IPS-15b (cell line): ENCODE measurements around the gene MT1A.
A peak's percentile ranks its signal among the peaks of the same experiment; 100 is the strongest.

Source experiments
- H3K27me3 ChIP-seq: one replicate; pipeline ENCODE4 v1.6.1; 2013; ENCODE audit warnings: low read length; ENCODE audit not compliant: control insufficient read depth, insufficient read depth
- H3K36me3 ChIP-seq: one replicate; pipeline ENCODE4 v1.6.1; 2013; ENCODE audit warnings: low read length; ENCODE audit not compliant: control insufficient read depth, insufficient read depth
- H3K4me1 ChIP-seq: one replicate; pipeline ENCODE4 v1.6.1; 2013; ENCODE audit warnings: mild to moderate bottlenecking, low read length; ENCODE audit not compliant: control insufficient read depth, insufficient read depth
- H3K4me3 ChIP-seq: one replicate; pipeline ENCODE4 v1.5.1; 2013; ENCODE audit warnings: low read depth, low read length
- H3K9ac ChIP-seq: one replicate; pipeline ENCODE4 v1.6.1; 2013; ENCODE audit warnings: low read depth, mild to moderate bottlenecking, low read length
- H3K9me3 ChIP-seq: one replicate; pipeline ENCODE4 v1.6.1; 2013; ENCODE audit warnings: mild to moderate bottlenecking, low read length; ENCODE audit not compliant: control insufficient read depth, insufficient read depth

MT1A gene

GRCh38 chr16:56625943-56626654 lies 12.4 kb upstream of the MT1A start:
- H3K4me3 ChIP-seq = peak overlapping the region; percentile 67
- H3K9me3 ChIP-seq = no peaks in the 10 kb centered on the region
- no peaks in the 10 kb centered on the region for H3K36me3 ChIP-seq
- H3K4me1 ChIP-seq = peaks cover 14% of the 10 kb centered on the region
- peaks cover 91% of the 10 kb centered on the region for H3K27me3 ChIP-seq
- H3K9ac ChIP-seq = no peak overlapping the region

- H3K4me1 ChIP-seq = peaks cover 8% of the 10 kb centered on the region
- H3K36me3 ChIP-seq = no peaks in the 10 kb centered on the region
- peaks cover 93% of the 10 kb centered on the region for H3K27me3 ChIP-seq
- no peaks in the 10 kb centered on the region for H3K9me3 ChIP-seq
- H3K4me3 ChIP-seq = peak overlapping the region; percentile 67
- no peak overlapping the region for H3K9ac ChIP-seq
These were observed 11.8 kb upstream of the MT1A start for GRCh38 chr16:56626685-56627084.

DNA sequence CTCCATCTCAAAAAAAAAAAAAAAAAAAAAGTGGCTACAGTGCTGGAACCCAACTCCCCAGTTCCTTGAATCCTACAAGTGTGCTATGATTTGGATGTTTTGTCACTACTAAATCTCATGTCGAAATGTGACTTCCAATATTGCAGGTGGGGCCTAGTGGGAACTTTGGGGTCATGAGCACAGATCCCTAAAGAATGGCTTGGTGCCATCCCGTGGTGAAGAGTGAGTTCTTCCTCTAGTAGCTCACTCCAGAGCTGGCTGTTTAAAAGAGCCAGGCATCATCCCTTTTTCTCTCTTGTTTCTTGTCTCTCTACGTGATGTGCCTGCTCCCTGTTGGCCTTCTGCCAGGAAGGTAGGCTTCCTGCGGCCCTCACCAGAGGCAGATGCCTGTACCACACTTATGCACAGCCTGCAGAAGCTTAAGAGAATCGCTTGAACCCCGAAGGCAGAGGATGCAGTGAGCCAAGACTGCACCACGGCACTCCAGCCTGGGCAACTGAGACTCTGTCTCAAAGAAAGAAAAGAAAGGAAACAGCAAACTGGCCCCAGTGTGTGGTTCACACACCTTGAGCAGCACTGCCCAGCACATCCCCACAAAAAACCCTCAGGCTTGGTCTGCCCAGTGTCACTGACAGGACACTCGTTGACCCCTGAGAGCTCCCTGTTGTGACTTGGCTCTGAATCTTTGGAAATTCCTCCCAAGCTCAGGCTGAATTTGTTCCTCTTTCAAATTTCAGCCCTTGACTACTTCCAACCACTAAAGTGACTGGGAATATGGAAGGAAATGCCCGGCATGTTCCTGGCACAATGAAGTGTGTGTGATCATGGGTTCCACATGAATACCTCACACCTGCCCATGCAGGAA lies 9.7 kb upstream of the MT1A start:
- H3K27me3 ChIP-seq = peaks cover 96% of the 10 kb centered on the region
- no peak overlapping the region for H3K4me3 ChIP-seq
- no peaks in the 10 kb centered on the region for H3K9me3 ChIP-seq
- H3K9ac ChIP-seq = no peak overlapping the region
- no peaks in the 10 kb centered on the region for H3K36me3 ChIP-seq
- H3K4me1 ChIP-seq = peaks cover 3% of the 10 kb centered on the region

- Histone ChIP-seq H3K27me3 (peaks cover 96% of the 10 kb centered on the region), H3K4me1 (peaks cover 3% of the 10 kb centered on the region), H3K4me3 (no peak overlapping the region), H3K9ac (no peak overlapping the region), H3K36me3 (no peaks in the 10 kb centered on the region), H3K9me3 (no peaks in the 10 kb centered on the region)
These were observed 8.9 kb upstream of the MT1A start for GRCh38 chr16:56629531-56629930.

- H3K27me3 ChIP-seq = peaks cover 96% of the 10 kb centered on the region
- no peak overlapping the region for H3K9ac ChIP-seq
- H3K4me3 ChIP-seq = peak overlapping the region; percentile 14
- no peaks in the 10 kb centered on the region for H3K36me3 ChIP-seq
- H3K4me1 ChIP-seq = peaks cover 3% of the 10 kb centered on the region
- no peaks in the 10 kb centered on the region for H3K9me3 ChIP-seq
These were observed 8.3 kb upstream of the MT1A start for GRCh38 chr16:56630134-56630533.

- H3K9ac ChIP-seq = no peak overlapping the region
- H3K4me1 ChIP-seq = no peaks in the 10 kb centered on the region
- H3K36me3 ChIP-seq = no peaks in the 10 kb centered on the region
- no peak overlapping the region for H3K4me3 ChIP-seq
- no peaks in the 10 kb centered on the region for H3K9me3 ChIP-seq
- peaks cover 96% of the 10 kb centered on the region for H3K27me3 ChIP-seq
These were observed 7.3 kb upstream of the MT1A start for GRCh38 chr16:56631197-56631596.

DNA sequence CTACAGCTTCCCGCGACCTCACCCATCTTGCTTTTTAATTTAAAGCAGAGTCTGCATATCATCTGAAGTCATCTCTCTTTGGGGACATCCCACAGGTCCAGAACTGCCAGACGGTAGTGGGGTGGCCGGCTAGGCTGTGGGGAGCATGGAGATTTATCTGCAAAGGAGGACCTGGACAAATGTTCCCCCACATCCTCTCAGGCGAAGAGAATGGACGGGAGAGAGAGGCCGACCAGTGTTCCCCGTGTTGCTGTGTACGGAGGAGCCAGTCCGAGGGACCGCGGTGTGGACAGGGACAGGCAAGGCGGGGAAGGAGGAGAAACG lies 6.7 kb upstream of the MT1A start:
- Histone ChIP-seq H3K4me3 (peak overlapping the region; percentile 43), H3K4me1 (no peaks in the 10 kb centered on the region), H3K9me3 (no peaks in the 10 kb centered on the region), H3K27me3 (peaks cover 96% of the 10 kb centered on the region), H3K36me3 (no peaks in the 10 kb centered on the region), H3K9ac (no peak overlapping the region)

- Histone ChIP-seq H3K4me3 (peak within 1 kb of the TSS; percentile 43), H3K9ac (no peak within 1 kb of the TSS)
These were observed 6.2 kb upstream of the MT1A start, which contains the start of gene MT1M for GRCh38 chr16:56632156-56632847. MT1M (plus strand) TSS chr16:56632659; CDS start chr16:56632732, 73 bp downstream.

GRCh38 chr16:56632848-56633365 lies 5.6 kb upstream of the MT1A start:
- Histone ChIP-seq H3K4me1 (no peaks in the 10 kb centered on the region), H3K4me3 (peak overlapping the region; percentile 43), H3K36me3 (no peaks in the 10 kb centered on the region), H3K9ac (no peak overlapping the region), H3K27me3 (peaks cover 99% of the 10 kb centered on the region), H3K9me3 (no peaks in the 10 kb centered on the region)

More at GRCh38 chr16:56632156-56632847, 6.2 kb upstream of the MT1A start, which contains the start of gene MT1M:
- no peaks in the 10 kb centered on the region for H3K9me3 ChIP-seq
- no peaks in the 10 kb centered on the region for H3K36me3 ChIP-seq
- no peaks in the 10 kb centered on the region for H3K4me1 ChIP-seq
- peaks cover 96% of the 10 kb centered on the region for H3K27me3 ChIP-seq

DNA sequence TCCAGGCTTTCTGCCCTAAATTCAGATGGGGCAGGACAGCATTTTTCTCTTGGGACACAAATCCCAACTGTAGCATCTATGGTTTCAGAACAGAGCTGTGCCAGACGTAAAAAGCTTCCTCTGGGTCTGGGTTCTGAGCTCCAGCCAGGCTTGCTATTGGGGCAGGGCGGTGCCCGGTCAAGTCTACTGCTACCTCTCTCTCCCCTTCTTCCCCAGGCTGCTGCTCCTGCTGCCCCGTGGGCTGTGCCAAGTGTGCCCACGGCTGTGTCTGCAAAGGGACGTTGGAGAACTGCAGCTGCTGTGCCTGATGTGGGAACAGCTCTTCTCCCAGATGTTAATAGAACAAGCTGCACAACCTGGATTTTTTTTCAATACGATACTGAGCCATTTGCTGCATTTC lies 4.9 kb upstream of the MT1A start:
- H3K9me3 ChIP-seq = no peaks in the 10 kb centered on the region
- H3K4me1 ChIP-seq = no peaks in the 10 kb centered on the region
- no peaks in the 10 kb centered on the region for H3K36me3 ChIP-seq
- H3K27me3 ChIP-seq = peaks cover 100% of the 10 kb centered on the region
- no peak overlapping the region for H3K9ac ChIP-seq
- H3K4me3 ChIP-seq = no peak overlapping the region

DNA sequence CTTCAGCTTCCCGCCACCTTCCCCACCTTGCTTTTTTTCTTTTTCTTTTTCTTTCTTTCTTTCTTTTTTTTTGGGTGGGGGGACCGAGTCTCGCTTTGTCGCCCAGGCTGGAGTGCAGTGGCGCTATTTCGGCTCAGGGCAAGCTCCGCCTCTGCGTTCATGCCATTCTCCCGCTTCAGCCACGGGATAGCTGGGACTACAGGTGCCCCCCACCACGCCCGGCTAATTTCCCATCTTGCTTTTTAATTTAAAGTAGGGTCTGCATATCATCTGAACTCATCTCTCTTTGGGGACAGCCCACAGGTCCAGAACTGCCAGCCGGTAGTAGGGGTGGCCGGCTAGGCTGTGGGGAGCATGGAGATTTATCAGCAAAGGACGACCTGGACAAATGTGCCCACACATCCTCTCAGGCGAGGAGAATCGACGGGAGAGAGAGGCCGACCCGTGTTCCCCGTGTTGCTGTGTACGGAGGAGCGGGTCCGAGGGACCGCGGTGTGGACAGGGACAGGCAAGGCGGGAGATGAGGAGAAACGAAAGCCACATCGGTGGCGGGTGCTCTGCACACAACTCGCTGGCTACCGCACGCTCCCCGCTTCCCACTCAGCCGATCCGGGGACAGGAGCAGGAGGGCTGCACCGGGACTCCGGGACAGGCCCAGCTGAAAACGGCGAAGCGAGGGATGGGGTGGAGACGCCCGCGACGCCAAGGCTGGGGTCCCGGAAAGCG lies 3.6 kb upstream of the MT1A start:
- Histone ChIP-seq H3K4me1 (peaks cover 3% of the 10 kb centered on the region), H3K4me3 (peak overlapping the region; percentile 26), H3K9ac (no peak overlapping the region), H3K36me3 (no peaks in the 10 kb centered on the region), H3K9me3 (no peaks in the 10 kb centered on the region), H3K27me3 (peaks cover 100% of the 10 kb centered on the region)
